ENCODE data around the gene GAGE10.
"Not testable (repeated sequence)": the region's sequence is repeated elsewhere in the genome, so short reads cannot be mapped to it uniquely, and the experiment has no call there.

GAGE10 gene

GRCh38 chrX:49276671-49277534 is 26.5 kb upstream of the GAGE10 start:
- no peak for DNase-seq

- no peak for DNase-seq
Measured at GRCh38 chrX:49277535-49277830, 26.0 kb upstream of the GAGE10 start.

GRCh38 chrX:49278081-49278480 is 25.4 kb upstream of the GAGE10 start:
- no peak for DNase-seq

- DNase-seq, result peak; percentile 22
Measured at GRCh38 chrX:49282647-49283011, 20.8 kb upstream of the GAGE10 start.

- DNase-seq, result no peak
Measured at GRCh38 chrX:49284212-49284611, 19.2 kb upstream of the GAGE10 start.

- DNase-seq, result no peak
Measured at GRCh38 chrX:49286136-49286535, 17.3 kb upstream of the GAGE10 start.

- DNase-seq, result no peak
Measured at GRCh38 chrX:49286581-49286980, 16.9 kb upstream of the GAGE10 start.

GRCh38 chrX:49287665-49288064 is 15.8 kb upstream of the GAGE10 start:
- no peak for DNase-seq

- DNase-seq, result no peak
Measured at GRCh38 chrX:49290215-49290614, 13.2 kb upstream of the GAGE10 start.

GRCh38 chrX:49291615-49292337 is 11.7 kb upstream of the GAGE10 start:
- DNase-seq, result peak; percentile 13

- DNase-seq, result no peak
Measured at GRCh38 chrX:49292400-49293362, 10.8 kb upstream of the GAGE10 start.

GRCh38 chrX:49299293-49299692 is 4.2 kb upstream of the GAGE10 start:
- DNase-seq, result not testable (repeated sequence)

GRCh38 chrX:49300703-49301102 is 2.7 kb upstream of the GAGE10 start:
- no peak for DNase-seq

GRCh38 chrX:49307775-49308174 is 4.3 kb downstream of the GAGE10 start:
- not testable (repeated sequence) for DNase-seq

GRCh38 chrX:49308604-49309269 is 5.3 kb downstream of the GAGE10 start:
- DNase-seq, result no peak

- DNase-seq, result no peak
Measured at GRCh38 chrX:49309401-49309981, 6.0 kb downstream of the GAGE10 start.

- no peak for DNase-seq
Measured at GRCh38 chrX:49310371-49310770, 6.9 kb downstream of the GAGE10 start.

GRCh38 chrX:49312176-49312575 is 8.7 kb downstream of the GAGE10 start:
- DNase-seq, result no peak

GRCh38 chrX:49316085-49316484 is 12.6 kb downstream of the GAGE10 start:
- DNase-seq, result no peak

GRCh38 chrX:49321737-49322136 is 18.3 kb downstream of the GAGE10 start, which contains the start of gene GAGE12J:
Gene GAGE12J, plus strand, starts transcription at chrX:49322037. Its CDS starts 1,157 bp downstream, at chrX:49323194.
- not testable (repeated sequence) for DNase-seq

GRCh38 chrX:49322266-49322665 is 18.8 kb downstream of the GAGE10 start:
- not testable (repeated sequence) for DNase-seq

- not testable (repeated sequence) for DNase-seq
Measured at GRCh38 chrX:49323735-49324134, 20.3 kb downstream of the GAGE10 start.
